ENCODE measurements around the gene C1orf116. TPM values are rescaled to one million over a fixed set of nuclear protein-coding genes. Genes with fewer than 3 reads are reported as not detected.

Gene C1orf116
- polyA plus RNA-seq, 1 donor: 0.08 TPM

DNA sequence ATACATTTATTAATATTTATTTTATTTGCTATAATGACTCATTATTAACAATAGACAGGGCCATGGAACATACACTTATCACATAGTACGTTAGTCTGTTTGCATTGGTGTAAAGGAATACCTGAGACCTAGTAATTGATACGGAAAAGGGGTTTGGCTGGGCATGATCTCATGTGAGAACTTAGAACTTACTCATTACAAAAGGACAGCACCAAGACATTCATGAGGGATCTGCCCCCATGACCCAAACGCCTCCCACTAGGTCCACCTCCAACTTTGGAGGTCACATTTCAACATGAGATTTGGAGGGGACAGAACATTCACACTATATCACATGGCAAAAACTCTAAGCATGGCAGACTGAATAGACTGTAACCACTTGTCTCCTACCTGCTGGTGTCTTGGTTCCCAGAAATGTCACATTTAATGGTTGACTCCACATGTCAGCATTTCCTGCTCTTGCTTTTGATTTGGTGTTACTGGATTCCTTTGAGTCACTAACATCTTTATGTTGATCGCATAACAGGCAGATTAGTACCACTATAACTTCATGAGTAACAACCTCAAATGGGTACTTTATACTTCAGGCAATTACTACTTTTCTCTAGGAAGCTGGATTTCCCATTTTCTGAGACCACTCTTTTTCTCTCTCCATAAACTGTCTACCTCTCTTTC, 3.5 kb upstream of the C1orf116 start:
- no peak for DNase-seq (ENCODE audit: low read depth)

DNA sequence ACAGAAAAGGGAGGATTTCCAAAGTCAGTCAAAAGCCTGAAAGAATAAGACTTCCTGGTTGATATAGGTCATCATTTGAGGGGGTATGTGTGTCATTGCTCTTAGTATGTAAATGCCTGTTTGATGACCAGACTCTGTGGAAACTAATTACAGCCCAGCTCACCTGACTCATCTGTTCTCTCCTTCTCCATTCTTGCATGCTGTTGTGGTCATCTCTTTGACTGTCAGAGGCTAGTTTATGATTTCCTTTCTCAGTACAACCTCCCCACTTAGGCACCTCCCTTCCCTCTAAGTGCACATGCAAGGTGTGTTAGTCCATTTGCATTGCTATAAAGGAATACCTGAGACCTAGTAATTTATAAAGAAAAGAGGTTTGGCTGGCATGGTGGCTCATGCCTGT, 2.4 kb upstream of the C1orf116 start:
- DNase-seq (ENCODE audit: low read depth): no peak

DNA sequence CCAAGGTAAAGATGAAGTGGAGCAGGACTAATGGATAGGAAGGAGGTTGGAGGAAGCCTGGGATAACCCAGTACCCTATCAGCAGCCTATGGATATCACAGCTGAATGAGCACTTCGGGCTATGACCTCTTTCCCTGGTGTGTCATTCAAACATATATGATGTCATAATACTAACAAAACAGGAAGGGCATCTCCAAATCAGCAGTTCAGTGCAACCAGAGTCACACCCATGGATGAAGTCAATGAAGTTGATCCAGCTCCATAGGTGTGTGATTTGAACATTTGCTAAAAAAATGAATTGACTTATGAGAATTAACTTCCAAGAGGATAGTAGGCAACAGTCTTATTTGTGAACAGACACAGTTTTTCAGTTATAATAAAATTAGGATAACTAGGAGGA, 1.7 kb upstream of the C1orf116 start:
- DNase-seq (ENCODE audit: low read depth): no peak

DNA sequence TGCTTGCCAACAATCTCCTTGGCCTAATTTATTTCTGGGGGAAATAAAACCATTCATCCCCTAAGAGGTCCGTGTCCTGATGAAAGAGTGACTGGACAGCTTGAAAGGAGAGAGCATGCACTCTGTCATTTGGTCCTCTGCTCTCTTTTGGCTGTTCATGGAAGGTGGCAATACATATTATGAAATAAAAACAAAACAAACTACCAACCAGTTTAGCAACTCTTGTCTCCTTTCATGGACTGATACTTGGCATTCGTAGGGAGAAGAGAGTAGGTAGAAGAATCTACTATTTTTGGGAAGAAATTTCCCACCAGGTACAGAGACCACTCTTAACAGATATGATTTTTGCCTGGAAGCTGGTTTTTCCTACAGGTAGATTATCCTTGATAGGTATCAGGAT, 746 bp upstream of the C1orf116 start:
- no peak for DNase-seq (ENCODE audit: low read depth)

DNA sequence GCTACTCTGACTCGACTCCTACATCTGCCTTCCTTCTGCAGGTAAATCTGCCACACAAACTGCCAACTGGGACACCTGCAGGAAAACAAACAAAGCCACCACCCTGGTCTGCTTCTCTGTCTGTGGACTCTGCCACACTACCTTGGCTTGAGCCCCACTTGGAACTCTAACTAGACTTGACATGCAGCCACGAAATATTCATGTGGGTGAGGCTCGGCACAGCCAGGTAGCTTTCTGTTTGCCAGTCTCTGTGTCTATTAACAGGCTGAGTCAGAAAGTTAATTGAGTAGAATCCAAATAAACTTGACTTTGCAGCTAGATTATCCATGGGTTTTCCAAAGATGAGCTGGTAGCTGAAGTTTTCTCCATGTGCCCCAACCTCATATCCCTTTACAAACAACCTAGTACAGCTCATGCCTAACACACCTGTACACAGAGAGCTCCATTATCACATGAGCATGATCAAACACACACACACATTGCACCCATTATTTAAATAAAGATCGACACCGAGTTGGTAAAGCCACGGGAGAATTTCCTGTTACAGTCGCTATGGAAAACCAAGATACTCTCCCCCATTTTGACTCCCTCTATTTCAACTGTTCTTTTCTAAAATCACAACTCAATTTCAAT, 808 bp downstream of the C1orf116 start:
- no peak for DNase-seq (ENCODE audit: low read depth)

DNA sequence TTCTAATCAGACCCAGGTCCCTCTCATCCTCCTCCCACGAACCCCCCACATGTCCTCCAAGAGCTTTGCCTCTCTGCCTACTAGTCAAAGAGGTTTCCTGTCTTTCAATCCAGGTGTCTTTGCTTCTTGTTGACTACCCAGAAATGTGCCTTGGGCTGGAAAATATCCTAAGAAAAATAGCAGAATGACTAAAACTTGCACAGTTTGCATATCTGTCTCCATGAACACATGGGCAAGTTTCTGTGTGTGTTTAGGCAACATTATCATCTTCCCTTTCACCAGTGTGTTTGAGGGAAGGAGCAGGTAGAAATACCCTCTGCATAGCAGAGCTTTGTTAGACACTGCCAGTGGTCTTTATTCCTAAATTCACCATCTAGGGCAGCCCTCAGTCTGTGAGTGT, 1.5 kb downstream of the C1orf116 start:
- DNase-seq (ENCODE audit: low read depth): no peak

DNA sequence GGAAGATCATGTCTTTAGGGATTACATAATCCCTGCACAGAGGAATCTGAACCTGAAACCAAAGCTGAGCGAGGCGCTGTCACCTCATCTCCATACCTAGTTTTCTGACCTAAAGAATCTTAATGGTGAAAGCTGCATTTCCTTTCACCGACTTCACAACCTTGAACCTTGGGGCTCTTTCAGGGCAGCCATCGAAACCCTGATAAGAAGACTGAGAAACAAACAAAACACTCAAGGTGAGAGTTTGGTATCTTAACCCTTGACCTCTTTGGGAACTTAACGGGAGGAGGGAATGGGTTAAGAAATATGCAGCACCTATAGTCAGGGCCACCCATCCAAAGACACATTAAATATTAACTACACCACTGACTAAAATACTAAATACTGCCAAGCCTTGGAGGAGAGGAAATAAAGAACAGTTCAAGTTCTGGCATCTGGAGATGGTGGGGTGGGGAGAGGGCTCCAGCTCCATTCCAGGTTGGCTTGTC, 2.0 kb downstream of the C1orf116 start:
- DNase-seq (ENCODE audit: low read depth): no peak

DNA sequence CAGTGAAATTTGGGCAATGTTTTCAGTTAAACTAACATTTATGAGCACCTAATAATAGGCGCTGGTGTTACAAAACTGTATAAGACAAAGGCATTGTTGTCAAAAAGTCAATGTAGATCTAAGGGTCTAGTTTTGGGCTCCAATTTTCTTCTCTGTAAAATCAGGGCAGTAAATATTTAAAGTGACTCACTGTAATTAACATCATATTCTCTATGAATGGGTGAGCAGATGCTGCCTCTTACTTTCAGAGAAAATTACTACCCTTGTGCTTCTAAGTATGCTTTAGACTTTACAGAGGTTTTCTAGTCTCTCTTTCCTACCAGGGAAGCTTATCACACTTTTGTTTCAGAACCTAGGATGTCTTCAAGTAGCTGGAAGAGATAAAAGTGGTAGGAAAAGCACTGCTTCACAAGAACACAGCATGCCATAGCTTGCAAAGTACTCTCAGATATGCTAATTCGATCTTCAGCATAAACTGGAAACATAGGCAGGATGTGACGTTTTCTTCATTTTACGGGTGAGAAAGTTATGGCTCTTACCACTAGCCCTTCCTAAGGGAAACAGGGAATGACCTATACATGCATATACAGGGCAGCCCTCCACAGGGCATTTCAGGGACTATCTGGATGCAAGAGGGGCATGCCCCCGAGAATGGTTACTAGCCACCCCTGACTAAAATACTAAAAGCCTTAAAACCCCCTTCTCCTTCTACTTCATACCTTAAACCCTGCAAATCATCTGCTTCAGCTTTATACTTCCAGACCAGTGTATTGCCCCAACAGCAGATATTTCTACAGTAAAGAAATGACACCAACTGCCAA, 2.6 kb downstream of the C1orf116 start:
- DNase-seq (ENCODE audit: low read depth): no peak

DNA sequence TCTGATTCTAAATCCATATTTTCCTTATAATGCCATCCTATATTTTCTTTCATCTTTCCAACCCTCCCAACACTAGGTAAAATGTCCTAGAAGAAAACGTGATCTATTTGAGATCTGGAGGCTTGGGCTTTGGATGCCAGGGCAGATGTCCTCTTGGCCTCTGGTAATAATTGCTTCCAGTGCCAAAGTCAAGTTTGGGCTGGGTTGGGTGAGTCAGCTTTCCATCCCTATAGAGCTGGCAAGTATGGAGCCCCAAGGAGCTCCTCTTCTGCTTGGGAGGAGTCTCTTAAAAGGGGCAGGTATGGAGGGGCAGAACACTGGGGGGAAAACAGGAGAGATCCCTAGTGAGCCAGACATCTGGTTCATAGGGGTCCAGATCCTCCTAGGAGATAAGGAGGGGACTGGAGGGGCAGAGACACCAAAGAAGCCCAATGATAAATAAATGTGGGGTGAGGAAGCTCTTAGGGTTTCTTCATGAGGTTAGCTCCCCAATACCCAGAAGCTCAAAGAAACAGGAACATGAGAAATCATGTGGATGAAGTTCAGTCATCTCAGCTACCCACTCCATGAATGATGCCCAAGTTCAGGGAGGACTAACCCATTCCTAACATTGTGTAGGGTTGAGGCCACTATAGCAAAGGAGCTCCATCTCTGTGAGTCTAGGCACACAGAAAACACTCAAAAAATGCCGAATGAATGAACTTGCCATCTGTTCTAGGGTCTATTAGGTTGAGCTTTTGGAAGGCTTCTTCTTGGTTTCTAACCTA, 3.5 kb downstream of the C1orf116 start:
- no peak for DNase-seq (ENCODE audit: low read depth)

DNA sequence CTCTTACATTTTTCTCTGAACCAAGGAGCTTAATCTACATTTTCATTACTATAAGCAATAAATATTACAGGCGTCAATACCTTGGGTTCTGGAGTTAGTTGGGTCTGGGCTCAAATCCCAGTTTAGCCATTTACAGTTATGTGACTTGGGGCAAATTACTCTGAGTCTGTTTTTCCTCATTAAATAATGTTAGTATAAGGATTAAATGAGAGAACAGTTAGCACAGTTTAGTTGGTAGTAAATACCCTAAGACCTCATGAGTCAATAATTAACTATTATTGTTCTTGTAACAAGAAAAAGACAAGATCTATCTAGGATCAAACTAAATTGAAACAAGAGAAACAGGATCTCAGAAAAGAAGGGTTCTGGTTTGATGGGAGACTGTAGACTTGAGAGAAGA, 4.6 kb downstream of the C1orf116 start:
- DNase-seq (ENCODE audit: low read depth): no peak

DNA sequence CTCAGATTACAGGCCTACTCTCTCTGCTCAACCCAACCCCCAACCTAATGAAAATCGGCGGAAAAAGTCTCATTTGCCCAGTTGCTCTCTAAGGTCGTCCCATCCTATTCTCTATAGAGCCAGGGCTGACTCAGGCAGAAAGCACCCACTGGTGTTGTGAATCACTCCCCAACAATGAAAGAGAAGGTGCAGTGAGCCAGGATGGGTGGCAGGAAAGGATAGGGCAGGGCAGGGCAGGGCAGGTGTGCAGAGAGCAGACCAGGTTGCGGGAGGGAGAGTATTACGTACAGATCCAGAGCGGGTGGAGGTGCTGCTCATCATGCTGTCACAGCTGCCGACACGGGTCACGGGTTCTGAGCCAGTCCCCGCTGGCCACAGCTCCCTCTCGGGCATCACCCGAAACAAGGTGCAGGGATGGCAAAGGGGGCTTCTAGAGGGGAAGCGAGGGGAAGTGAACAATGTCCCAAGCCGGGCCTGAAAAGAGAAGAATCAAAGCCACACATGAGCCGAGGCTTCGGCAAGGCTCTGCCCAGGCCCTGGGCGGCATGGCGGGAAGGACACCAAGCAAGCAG, 5.3 kb downstream of the C1orf116 start:
- DNase-seq (ENCODE audit: low read depth): no peak

DNA sequence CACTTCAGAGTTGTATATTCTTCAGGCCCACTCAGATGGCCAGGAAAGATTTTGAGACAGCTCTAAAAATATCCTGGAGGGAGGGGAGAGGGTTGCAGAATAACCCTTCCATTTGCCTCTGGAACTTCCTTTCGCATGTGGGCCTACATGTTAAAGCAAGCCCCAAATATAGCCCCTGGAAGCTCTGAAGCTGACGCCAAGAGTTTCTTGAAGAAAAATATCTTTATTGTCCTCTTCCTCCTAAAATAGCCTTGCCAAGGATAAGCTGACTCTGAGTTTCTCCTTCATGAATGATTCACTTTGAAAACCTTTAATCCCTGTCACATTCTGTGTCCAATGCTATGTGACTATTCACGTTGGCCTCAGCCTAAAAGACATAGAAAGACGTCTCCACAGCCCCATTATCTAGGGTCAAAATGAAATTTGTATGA, 6.4 kb downstream of the C1orf116 start:
- no peak for DNase-seq (ENCODE audit: low read depth)

DNA sequence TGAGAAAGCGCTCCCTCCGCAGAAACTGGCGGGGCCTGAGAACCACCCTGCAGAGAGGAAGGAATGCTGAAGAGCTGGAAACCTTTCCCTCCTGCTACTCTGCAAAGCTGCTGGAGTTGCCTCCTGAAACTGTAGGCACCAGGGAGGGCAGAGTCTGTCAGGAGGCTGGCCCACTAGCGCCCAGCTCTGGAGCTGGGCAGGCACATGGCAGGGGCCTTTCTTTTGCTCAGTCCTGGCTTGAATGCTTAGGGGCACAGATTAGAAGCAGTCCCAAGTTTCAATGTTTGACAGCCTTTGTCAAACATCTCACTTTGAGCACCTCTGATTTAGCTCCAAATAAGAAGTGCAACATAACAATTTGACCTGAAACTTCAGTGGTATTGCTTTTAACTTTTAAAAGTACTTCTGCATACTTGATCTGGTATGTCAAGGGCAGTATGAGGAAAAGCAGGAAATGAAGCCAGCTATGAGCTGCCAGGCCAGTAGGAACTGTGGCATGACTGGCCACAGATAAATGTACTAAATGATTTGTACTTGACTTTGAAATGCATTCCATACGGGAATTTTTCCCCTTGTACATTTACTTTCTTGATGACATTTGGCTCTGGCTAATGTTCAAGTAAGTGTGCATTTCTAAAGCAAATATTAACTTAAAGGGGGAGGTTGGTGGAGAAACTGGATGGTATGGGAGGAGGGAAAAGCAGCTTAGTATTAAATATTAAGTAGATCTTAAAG, 7.2 kb downstream of the C1orf116 start:
- DNase-seq (ENCODE audit: low read depth): no peak

DNA sequence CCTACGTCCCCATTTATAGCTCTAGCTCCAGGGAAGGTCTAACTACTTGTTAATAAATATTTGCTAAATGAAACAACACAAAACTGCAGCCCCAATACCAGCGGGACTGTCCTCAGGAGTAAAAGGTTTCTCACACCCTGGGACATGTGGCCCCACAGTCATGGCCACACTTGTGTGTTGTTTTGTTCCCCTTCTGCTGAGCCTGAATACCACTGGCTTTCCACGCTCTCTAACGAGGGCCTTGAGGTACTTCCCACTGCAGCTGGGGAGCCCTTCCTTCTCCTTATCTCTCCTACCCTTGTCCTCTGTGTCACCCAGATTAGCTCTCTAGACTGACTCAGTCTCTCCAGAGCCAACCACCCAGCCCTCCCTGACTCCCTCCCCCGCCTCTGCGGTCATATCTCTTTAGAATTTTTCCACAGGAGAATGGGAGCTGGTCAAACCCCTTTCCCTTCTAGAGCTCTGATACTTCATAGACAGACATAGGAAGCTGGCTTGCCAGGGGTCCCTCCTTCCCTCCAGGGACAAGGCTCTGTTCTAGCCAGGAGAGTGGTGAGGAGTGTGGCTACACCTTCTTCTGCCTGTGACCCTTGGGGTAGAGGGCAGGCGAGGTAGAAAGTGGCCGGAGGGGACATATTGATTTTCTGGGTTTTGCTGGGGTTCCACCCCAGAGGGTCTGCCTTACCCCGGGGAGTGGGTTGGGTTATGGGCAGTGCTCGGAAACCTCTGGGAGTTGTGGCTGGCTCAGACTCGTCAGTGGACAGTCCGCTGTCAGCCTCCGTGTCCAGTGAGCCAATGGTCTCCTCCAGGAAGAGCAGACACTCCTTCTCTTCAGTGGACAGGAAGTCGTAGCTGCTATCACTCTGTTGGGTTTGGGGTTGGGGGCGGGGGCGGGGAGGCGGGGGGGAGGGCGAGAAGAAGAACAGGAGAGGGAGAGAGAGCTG, 8.1 kb downstream of the C1orf116 start:
- DNase-seq (ENCODE audit: low read depth): no peak

DNA sequence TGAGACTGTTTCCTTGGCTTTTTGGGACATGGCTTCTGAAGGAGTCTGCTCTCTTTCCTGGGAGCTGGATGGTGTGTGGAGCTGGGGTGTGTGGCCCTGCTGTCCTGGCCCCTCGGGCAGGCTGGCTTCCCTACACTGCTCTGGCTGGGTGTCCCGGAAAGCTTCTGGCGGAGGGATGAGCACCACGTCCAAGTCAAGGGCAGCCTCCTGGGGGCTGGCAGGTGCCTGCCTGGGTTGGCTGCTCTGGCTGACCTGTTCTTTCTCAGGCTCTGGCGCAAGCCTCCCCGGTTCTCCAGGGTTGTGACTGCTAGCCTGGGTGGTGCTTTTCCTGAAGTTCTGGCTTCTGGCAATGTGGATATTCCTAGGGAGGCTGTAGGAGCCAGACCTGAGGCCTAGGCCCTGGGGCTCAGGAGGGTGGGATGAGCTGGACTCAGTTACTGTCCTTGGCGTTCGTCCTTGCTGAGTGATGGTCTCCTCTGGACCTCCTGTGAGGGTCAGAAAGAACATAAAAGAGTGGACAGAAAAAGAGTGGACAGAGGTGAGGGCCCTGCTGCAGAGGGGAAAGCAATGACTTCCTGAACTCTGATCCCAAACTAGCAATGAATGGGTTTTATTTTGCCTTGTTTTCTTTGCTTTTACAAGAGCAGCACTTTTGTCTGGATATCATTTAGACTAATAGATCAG, 9.4 kb downstream of the C1orf116 start:
- no peak for DNase-seq (ENCODE audit: low read depth)

DNA sequence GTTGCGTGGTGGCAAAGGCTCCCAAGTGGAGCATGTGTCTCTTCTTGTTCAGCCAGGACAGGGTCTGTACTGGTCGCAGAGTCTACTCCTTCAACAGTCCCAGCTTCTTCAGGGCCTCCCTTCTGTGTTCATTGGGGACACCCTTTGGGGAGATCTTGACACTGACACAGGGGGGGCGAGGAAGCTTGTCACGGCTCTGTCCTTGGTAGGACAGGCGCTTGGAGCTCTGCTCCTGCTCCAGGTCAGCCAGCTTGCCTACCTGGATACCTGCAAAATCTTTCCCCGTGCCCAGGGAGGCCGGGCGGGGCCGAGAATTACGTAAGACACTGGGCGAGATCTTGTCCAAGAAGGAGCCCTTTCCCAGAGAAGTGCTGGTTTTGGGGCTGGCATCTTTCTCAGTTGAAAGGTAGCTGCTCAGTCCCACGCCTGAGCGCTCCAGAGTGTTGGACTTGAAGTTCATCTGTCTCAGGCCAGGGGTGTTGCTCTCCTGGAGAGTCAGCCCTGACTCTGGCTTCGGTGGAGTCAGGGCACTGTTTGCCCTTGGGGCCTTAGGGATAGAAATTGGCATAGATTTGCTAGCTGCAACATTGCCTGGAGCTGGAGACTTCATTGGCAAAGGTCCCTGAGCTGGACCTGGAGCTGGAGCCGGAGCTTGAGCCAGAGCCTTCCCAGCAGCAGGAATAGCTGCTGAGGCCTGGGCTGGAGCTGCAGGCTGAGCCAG, 10.5 kb downstream of the C1orf116 start:
- DNase-seq (ENCODE audit: low read depth): no peak

DNA sequence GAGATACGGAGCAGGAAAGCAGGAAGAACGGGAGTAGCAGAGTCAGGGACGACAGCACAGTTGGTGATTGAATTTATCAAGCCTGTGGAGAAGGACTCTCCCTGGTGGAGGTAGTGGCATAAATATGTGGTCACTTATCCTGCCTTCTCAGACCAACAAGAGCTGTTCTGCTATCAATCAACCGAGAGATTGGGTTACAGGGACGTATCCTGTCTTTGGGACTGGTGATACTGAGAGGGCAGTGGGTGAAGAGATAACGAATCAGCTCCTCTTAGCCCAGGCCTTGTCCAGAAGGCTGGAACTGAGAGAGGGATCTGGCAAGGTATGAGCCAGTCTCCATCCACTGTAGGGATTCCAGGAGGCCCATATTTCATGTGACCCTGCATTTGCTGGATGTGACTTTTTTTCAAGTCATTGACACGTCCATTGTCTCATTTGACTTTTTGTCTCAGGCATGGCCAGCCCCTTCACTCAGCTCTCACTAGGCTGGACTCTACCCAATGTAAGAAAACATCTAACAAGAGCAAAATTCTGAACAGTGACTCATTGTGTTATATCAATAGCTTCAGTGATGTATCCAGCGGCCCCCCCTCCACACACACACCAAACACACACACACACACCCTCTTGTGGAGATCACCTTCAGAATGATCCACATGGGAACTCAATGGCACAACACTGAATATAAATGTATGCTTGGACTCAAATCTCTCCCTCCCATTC, 11.3 kb downstream of the C1orf116 start:
- DNase-seq (ENCODE audit: low read depth): no peak

DNA sequence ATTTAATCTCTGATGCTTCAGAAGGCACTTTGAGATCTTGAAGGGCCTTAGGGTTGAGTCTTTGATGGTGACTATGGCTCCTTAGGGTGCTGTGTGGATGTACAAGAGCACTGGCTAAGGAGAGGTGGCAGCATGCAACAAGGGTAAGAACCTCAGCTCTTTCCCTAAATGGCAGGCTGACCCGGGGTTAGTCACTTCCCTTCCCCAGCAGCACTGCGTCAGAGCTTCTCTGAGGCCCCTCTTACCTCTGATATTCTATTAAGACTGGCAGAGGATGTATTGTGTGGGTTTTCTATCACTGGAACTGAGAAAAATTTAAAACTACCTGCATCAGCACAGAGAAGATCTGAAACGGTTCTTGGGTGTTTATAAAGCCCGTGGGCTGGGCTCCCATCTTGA, 11.8 kb downstream of the C1orf116 start:
- DNase-seq (ENCODE audit: low read depth): no peak
